NCI-H1092 (cell line): ENCODE measurements around the gene BAIAP3.

ENCODE experiments used
- DNase-seq: peaks from one replicate; lab custom pipeline; 2025; lab: John Stamatoyannopoulos, UW

BAIAP3 gene

DNA sequence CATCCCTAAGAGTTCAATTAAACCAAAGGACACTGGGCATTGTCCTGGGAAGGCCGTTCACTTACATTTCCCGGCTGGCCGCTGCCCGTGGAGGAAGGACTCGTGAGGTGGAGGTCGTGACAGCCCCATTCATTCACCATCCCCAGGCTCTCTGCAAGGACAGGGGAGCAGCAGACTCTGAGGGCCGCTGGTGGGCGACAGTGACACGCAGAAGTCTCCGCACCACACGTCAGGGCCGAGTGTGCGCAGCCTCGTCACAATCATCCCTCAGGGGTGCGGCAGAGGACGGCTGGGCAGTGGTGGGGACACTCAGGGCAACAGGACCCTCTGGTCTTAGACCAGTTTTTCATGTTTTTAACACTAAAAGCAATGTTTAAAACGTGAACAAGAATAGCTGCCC is 59.4 kb downstream of the BAIAP3 start:
- DNase-seq, result no peak

DNA sequence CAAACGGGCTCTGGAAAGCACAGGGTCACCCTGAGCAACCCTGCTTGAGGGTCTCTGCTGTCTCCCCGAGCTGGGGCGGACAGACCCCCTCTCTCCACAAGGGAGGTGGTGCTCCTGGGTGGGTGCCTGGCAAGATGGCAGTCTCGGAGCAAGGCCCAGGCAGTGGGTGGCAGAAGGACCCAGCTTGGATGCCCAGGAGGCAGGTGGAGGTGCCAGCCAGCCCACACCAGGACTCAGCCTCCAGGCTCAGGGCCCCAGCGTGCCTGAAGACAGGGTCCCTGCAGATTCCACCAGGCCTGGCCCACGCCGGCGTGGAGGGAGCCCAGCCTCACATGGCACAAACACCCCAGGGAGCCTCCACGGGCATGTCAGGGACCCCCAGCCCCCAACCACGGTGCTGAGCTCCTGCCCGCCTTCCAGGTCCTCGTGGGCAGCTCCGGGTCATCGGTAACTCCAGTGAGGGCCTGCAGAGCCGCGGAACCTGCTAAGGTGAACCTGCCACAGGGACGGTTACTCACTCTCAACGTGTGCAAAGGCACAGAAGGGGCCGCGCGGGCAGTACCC is 60.2 kb downstream of the BAIAP3 start:
- DNase-seq, result no peak

DNA sequence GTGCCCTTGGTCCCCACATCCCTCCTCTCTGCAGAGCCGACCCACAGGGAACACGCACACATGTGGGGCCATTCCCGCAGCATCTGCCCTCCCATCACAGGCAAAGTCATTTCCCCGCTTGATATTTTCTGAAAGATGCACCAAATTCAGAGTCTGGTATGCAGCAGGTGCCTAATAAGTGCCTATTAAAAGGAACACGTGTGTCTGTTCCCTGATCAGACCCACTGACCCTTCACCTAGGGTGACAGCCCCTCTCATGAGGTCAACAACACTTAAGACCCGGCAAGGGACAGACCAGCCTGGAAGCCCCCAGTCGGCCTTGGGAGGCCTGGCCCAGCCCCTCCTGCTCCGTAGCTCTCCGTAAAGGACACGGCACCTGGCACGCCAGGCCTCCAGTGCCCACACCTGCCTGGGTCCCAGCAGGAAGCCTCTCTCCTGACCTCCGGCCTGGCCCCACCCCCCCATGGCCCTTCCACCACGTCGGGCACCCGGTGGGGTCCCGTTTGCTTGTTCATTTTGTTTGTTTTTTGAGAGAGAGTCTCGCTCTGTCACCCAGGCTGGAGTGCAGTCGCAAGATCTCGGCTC is 61.0 kb downstream of the BAIAP3 start:
- DNase-seq, result no peak

DNA sequence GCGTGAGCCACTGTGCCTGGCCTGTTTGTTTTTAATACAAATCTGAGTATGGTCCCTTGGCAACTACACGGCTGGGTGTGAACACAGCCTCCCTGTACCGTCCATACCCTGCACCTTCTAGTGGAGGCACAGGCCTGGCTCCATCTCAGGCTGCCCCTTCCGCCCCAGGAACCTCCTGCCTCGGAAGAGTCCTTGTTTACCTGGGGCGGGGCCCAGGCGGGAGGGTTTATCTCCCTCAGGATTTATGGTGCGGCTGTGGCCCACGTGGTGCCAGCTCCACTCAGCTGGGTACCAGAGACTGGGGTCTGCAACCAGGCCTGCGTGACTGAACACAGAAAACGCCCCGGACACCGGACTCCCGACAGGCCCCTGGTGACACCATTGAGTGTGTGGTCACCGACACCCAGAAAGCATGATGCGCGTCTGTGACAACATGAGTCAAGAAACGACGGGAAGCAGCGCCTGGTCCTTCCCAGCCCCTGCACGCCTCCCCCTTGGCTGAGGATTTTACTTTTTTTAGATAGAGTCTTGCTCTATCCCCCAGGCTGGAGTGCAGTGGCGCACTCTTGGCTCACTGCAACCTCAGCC is 62.1 kb downstream of the BAIAP3 start:
- no peak for DNase-seq

DNA sequence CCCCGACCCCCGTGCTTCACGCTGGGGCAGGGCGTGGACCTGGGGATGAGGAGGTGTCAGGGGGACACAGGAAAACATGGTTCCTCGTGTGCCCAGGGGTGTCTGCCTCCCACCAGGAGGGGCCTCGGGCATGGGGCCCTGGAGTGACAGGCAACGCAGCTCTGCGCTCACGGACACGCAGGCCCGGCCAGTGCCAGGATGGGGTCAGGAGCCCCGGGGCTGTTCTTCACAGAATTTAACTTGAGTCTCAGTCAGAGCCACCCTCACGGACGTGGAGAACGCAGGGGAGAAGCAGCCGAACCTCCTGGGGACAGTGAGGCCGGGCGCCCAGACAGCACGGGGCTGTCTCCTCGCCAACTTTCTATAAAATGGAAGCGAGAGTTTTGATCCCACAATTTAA is 64.3 kb downstream of the BAIAP3 start:
- no peak for DNase-seq

DNA sequence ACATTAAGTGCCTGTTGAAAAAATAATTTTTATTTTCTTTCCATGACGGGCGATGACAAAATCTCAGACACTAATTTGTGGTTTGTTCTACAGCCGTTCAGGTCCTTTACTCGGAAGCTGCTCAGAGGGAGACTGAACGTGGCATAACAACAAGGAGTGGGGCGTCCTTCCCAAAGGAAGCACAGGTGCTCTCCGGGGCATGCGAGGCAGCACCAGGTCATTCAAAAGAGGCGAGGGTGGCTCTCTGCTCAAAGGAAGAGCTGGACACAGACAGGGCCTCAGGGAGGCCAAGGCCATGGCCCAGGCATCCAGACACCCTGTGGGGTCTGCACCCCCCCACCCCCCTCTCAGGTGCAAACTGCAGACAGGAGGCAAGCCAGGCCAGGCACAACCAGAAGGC is 64.9 kb downstream of the BAIAP3 start:
- no peak for DNase-seq
